Mesendoderm (in vitro differentiated cells): ENCODE results near the gene FKBP1A. TPM values are rescaled to one million over a fixed set of nuclear protein-coding genes. Genes with fewer than 3 reads are reported as not detected.

Experiments used
- DNase-seq: peaks from one replicate; pipeline ENCODE4 v3.0.0; 2013
- H2AK5ac ChIP-seq: 2 replicates; pipeline ENCODE4 v1.6.1; 2013; ENCODE audit warnings: low read length, inconsistent platforms
- H2BK120ac ChIP-seq: 2 replicates; pipeline ENCODE4 v1.6.1; 2013; ENCODE audit warnings: low read depth, mild to moderate bottlenecking, low read length, moderate library complexity, mixed read lengths
- H2BK15ac ChIP-seq: replicated peaks from 2 replicates; pipeline ENCODE4 v1.6.1; 2013; ENCODE audit warnings: low read depth, mild to moderate bottlenecking, moderate library complexity
- H2BK5ac ChIP-seq: 2 replicates; pipeline ENCODE4 v1.6.1; 2013; ENCODE audit warnings: low read length, inconsistent platforms
- H3K18ac ChIP-seq: 2 replicates; pipeline ENCODE4 v1.6.1; 2013; ENCODE audit warnings: mild to moderate bottlenecking, low read length, mixed read lengths
- H3K23ac ChIP-seq: one replicate; pipeline ENCODE4 v1.6.1; 2013; ENCODE audit warnings: low read length
- H3K27ac ChIP-seq: 2 replicates; pipeline ENCODE4 v1.5.1; 2013; ENCODE audit warnings: low read depth, mild to moderate bottlenecking, inconsistent platforms, low read length, moderate library complexity
- H3K27me3 ChIP-seq: 2 replicates; pipeline ENCODE4 v1.6.1; 2013; ENCODE audit warnings: low read length, control low read depth, mild to moderate bottlenecking, inconsistent platforms; ENCODE audit not compliant: insufficient read depth, poor library complexity
- H3K36me3 ChIP-seq: 2 replicates; pipeline ENCODE4 v1.6.1; 2013; ENCODE audit warnings: low read length, inconsistent platforms; ENCODE audit not compliant: control insufficient read depth, insufficient read depth
- H3K4ac ChIP-seq: one replicate; pipeline ENCODE4 v1.6.1; 2013; ENCODE audit warnings: low read depth, mild to moderate bottlenecking, low read length, moderate library complexity
- H3K4me1 ChIP-seq: 2 replicates; pipeline ENCODE4 v1.6.1; 2013; ENCODE audit warnings: low read depth, low read length, inconsistent platforms; ENCODE audit not compliant: control insufficient read depth
- H3K4me2 ChIP-seq: 2 replicates; pipeline ENCODE4 v1.6.1; 2013; ENCODE audit warnings: low read length
- H3K4me3 ChIP-seq: 2 replicates; pipeline ENCODE4 v1.5.1; 2013; ENCODE audit warnings: mild to moderate bottlenecking, low read length
- H3K56ac ChIP-seq: one replicate; pipeline ENCODE4 v1.6.1; 2013; ENCODE audit warnings: low read length
- H3K79me1 ChIP-seq: 2 replicates; pipeline ENCODE4 v1.6.1; 2013; ENCODE audit warnings: low read length, inconsistent platforms
- H3K79me2 ChIP-seq: 2 replicates; pipeline ENCODE4 v1.6.1; 2013; ENCODE audit warnings: mild to moderate bottlenecking, low read length; ENCODE audit not compliant: control insufficient read depth, insufficient read depth
- H3K9ac ChIP-seq: 2 replicates; pipeline ENCODE4 v1.6.1; 2013; ENCODE audit warnings: low read length, inconsistent platforms
- H4K5ac ChIP-seq: one replicate; pipeline ENCODE4 v1.6.1; 2013; ENCODE audit warnings: low read length
- H4K8ac ChIP-seq: one replicate; pipeline ENCODE4 v1.6.1; 2013; ENCODE audit warnings: low read depth, mild to moderate bottlenecking, control low read depth, low read length, moderate library complexity
- WGBS: extraction: QIAGEN DNeasy Blood & Tissue Kit; methylation state at CpG from one replicate; pipeline ENCODE4 v1.1.7; 2013; ENCODE audit warnings: low lambda C conversion rate, missing lambda C conversion rate; ENCODE audit not compliant: insufficient coverage; ENCODE audit errors: extremely low coverage; 5-methylcytosine and 5-hydroxymethylcytosine counted together
- polyA plus RNA-seq, 2 experiments: library from polyadenylated mRNA; stranded (reverse); fragments of 200-250 nt; gene quantifications; one replicate each; pipeline ENCODE4 v1.2.3, GENCODE V29; 2013

The FKBP1A gene
- polyA plus RNA-seq (2013, experiment 1 of 2) = 234 TPM
- polyA plus RNA-seq (2013, experiment 2 of 2) = 233 TPM

DNA sequence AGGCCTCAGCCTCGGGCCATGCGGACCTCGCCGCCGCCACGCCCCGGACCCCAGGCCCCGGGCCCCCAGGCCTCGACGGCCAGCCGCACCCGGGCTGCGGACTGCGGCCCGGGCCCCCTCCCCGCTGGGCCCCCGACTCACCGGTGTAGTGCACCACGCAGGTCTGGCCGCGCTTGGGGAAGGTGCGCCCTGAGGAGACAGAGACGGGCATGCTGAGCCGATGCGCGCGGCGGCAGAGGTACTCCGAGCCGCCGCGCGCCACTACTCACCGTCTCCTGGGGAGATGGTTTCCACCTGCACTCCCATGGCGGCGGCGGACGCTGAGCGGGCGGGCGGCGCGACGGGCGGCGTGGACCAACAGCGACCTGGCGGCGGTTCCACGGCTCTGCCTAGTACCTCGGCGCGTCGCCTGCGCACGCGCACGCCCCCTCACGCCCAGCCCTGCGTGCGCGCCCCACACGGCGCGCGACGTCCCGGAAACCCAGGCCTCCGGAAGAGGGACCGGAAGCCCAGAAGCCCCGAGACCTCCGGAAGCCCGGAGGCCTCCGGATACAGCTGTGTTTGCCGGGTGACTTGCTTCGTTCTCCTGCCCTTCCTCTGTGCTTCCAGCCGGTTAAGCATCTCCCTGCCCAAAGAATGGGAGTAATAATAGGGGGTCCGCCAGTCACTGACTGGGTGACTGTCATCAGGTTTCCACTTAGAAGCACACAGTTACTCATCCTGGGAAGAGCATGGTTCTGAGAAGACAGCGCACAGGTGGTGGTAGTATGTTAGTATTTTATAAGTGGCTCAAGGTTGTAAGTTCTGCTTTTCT, at the start of gene FKBP1A:
Gene FKBP1A, minus strand, starts transcription at position 362 of the 814 bp plus-strand sequence. Its CDS starts 56 bp downstream, at position 306.
- Histone ChIP-seq H3K18ac (peak within 1 kb of the TSS; percentile 52), H3K4me1 (peaks cover 11% of the 10 kb centered on the region), H3K4me3 (peak within 1 kb of the TSS; percentile 92), H2AK5ac (peak within 1 kb of the TSS; percentile 94), H3K79me2 (peaks cover 47% of the 10 kb centered on the region), H3K27me3 (no peaks in the 10 kb centered on the region), H3K79me1 (peaks cover 23% of the 10 kb centered on the region), H4K5ac (no peak within 1 kb of the TSS), H3K4ac (peak within 1 kb of the TSS; percentile 92), H4K8ac (peak within 1 kb of the TSS; percentile 7), H2BK15ac (no peak within 1 kb of the TSS), H3K9ac (peak within 1 kb of the TSS; percentile 92), H3K27ac (peak within 1 kb of the TSS; percentile 35), H2BK120ac (no peak within 1 kb of the TSS), H3K4me2 (peak within 1 kb of the TSS; percentile 96), H2BK5ac (no peak within 1 kb of the TSS), H3K23ac (peak within 1 kb of the TSS; percentile 80), H3K36me3 (no peaks in the 10 kb centered on the region), H3K56ac (peak within 1 kb of the TSS; percentile 93)
- peak; percentile 89 for DNase-seq
- WGBS = no CpG with 5 or more reads among the region's 79 CpGs

DNA sequence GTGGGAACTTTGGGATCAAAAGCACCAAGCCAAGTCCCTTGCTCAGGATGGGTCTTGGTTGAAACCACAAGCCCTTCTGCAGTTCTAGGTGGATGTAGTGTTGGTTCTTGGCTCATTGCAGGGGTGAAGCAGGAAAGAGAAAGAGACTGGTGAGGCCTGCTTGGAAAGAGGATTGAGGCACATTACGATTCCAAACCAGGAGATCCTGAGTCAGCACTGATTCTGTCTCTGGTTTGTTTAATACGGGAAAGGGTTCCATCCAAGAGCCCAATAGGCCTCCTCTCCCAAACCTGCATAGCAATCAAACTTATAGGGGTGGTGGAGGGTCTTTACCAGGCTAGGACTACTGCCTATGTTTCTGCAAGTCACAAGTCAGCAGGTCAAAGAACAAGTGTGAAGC, 49.5 kb upstream of the FKBP1A start:
- Histone ChIP-seq H2BK120ac (no peak overlapping the region), H3K79me2 (no peaks in the 10 kb centered on the region), H3K4me1 (no peaks in the 10 kb centered on the region), H3K23ac (no peak overlapping the region), H3K36me3 (peaks cover 21% of the 10 kb centered on the region), H2BK5ac (no peak overlapping the region), H3K4ac (no peak overlapping the region), H3K79me1 (no peaks in the 10 kb centered on the region), H3K18ac (no peak overlapping the region), H2BK15ac (no peak overlapping the region), H4K8ac (no peak overlapping the region), H3K56ac (no peak overlapping the region), H3K9ac (no peak overlapping the region), H4K5ac (no peak overlapping the region), H3K27me3 (no peaks in the 10 kb centered on the region), H3K4me3 (no peak overlapping the region), H2AK5ac (no peak overlapping the region), H3K4me2 (no peak overlapping the region), H3K27ac (no peak overlapping the region)
- WGBS = no CpG with 5 or more reads among the region's 2 CpGs
- no peak for DNase-seq

DNA sequence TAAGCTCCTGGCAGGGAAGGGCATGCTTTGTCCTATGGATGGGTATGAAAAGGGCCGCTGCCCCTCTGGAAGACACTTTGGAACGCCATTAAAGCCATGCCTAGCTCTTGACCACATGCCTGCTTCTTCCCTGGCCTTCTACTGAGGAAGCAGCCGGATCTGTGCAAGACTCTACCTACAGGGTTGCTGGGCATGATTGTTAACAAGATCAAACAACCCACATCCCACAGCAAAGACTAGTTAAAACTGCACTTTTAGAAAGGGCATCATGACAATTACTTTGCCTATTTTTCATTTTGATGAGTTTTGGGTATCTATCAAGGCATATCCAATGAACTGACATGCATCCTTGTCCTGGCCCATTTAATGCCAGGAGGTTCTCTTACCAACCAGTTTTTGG, 48.3 kb upstream of the FKBP1A start:
- Histone ChIP-seq H3K36me3 (peaks cover 14% of the 10 kb centered on the region), H3K56ac (no peak overlapping the region), H3K23ac (no peak overlapping the region), H2BK5ac (no peak overlapping the region), H2BK120ac (no peak overlapping the region), H3K79me2 (no peaks in the 10 kb centered on the region), H3K4me1 (no peaks in the 10 kb centered on the region), H3K4me3 (no peak overlapping the region), H3K79me1 (no peaks in the 10 kb centered on the region), H3K9ac (no peak overlapping the region), H4K5ac (no peak overlapping the region), H2AK5ac (no peak overlapping the region), H3K27me3 (no peaks in the 10 kb centered on the region), H4K8ac (no peak overlapping the region), H3K4me2 (no peak overlapping the region), H2BK15ac (no peak overlapping the region), H3K27ac (no peak overlapping the region), H3K4ac (no peak overlapping the region), H3K18ac (no peak overlapping the region)
- no CpG with 5 or more reads among the region's 3 CpGs for WGBS
- DNase-seq = no peak

DNA sequence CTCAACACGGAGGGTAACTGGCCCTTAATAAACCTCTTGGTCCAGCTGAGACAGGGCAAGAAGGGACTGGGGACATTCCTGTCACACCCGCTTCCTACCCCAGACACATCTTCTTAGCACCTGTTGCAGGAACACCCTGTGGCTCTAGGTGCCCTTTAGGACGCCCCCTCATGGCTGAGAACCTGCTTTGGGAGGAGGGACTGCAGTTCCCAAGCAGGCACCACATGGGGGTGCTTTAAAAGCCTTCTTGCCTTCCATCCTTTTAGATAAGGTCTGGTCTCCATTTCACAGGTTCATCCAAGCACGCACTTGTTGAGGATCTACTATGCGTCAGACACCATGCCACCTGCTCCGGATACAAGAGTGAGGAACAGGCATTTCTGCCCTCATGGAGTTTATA, 47.2 kb upstream of the FKBP1A start:
- Histone ChIP-seq H2BK15ac (no peak overlapping the region), H3K4ac (no peak overlapping the region), H3K4me3 (no peak overlapping the region), H3K18ac (no peak overlapping the region), H3K4me1 (no peaks in the 10 kb centered on the region), H3K79me2 (no peaks in the 10 kb centered on the region), H3K56ac (no peak overlapping the region), H3K27me3 (no peaks in the 10 kb centered on the region), H3K4me2 (no peak overlapping the region), H3K23ac (no peak overlapping the region), H3K36me3 (peaks cover 9% of the 10 kb centered on the region), H2BK5ac (no peak overlapping the region), H3K9ac (no peak overlapping the region), H3K79me1 (no peaks in the 10 kb centered on the region), H4K5ac (no peak overlapping the region), H2BK120ac (no peak overlapping the region), H3K27ac (no peak overlapping the region), H2AK5ac (no peak overlapping the region), H4K8ac (no peak overlapping the region)
- no CpG with 5 or more reads among the region's 6 CpGs for WGBS
- DNase-seq = peak; percentile 85

DNA sequence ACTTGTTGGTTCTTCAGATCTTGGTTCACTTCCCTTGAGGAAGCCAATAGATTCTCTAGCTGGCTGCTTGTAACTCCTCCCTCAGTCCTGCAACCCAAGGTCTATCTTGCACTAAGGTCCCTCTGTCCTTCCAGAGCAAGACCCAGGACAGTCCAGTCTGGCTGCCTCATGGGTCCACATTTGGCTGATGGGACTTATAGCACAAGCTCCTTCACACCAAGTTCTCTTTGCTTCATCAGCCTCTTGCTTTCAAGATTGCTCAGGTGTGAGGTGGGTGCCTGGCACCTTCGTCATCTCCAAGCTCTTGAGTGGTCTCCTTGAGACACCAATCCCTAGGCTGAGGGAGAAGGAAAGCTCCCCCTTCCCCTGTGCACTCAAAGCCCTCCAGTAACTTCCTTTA, 45.5 kb upstream of the FKBP1A start:
- Histone ChIP-seq H2BK120ac (no peak overlapping the region), H4K5ac (no peak overlapping the region), H3K9ac (no peak overlapping the region), H3K27ac (no peak overlapping the region), H3K36me3 (peaks cover 2% of the 10 kb centered on the region), H3K4ac (no peak overlapping the region), H3K79me1 (no peaks in the 10 kb centered on the region), H3K79me2 (no peaks in the 10 kb centered on the region), H3K4me3 (no peak overlapping the region), H4K8ac (no peak overlapping the region), H3K23ac (no peak overlapping the region), H2BK5ac (no peak overlapping the region), H2BK15ac (no peak overlapping the region), H3K4me1 (no peaks in the 10 kb centered on the region), H3K56ac (no peak overlapping the region), H3K4me2 (no peak overlapping the region), H3K18ac (no peak overlapping the region), H2AK5ac (no peak overlapping the region), H3K27me3 (no peaks in the 10 kb centered on the region)
- no peak for DNase-seq
- no CpG with 5 or more reads among the region's 1 CpG for WGBS
